Thoracic aorta (tissue), 2 donors: ENCODE results near the gene ZNF750. TPM values are rescaled to one million over a fixed set of nuclear protein-coding genes. Genes with fewer than 3 reads are reported as not detected.

ENCODE experiments used
- ATAC-seq: fragments of 150-250 bp; one replicate; pipeline ENCODE4 v1.8.0; 2017; ENCODE audit warnings: low read depth; ENCODE audit not compliant: insufficient number of reproducible peaks, low FRiP score
- DNase-seq: peaks from one replicate; pipeline ENCODE4 v3.0.0-alpha.2; 2020; ENCODE audit warnings: low spot score
- H3K27ac ChIP-seq, 2 donors: fragments of 200-600 bp; sonication (generic); 1 replicate in 1 of 2; 2 replicates in 1 of 2; pipeline ENCODE4 v1.5.1; 2016; ENCODE audit warnings: mild to moderate bottlenecking in 2 of 2, moderate library complexity in 2 of 2
- H3K27me3 ChIP-seq: fragments of 200-600 bp; sonication (generic); replicated peaks from 2 replicates; pipeline ENCODE4 v1.6.0; 2016; ENCODE audit warnings: mild to moderate bottlenecking; ENCODE audit not compliant: insufficient read depth
- H3K36me3 ChIP-seq: fragments of 200-600 bp; sonication (generic); one replicate; pipeline ENCODE4 v1.5.1; 2016
- H3K4me1 ChIP-seq, 2 donors: fragments of 200-600 bp; sonication (generic); 1 replicate in 1 of 2; 2 replicates in 1 of 2; pipeline versions ENCODE4 v1.5.1 to v1.6.0; 2016; ENCODE audit warnings: low read depth in 2 of 2, mild to moderate bottlenecking in 1 of 2; ENCODE audit not compliant: control insufficient read depth in 1 of 2
- H3K4me3 ChIP-seq: fragments of 200-600 bp; sonication (generic); 2 replicates; pipeline ENCODE4 v1.5.1; 2016; ENCODE audit warnings: mild to moderate bottlenecking
- H3K9me3 ChIP-seq: fragments of 200-600 bp; sonication (generic); 2 replicates; pipeline ENCODE4 v1.5.1; 2016
- CTCF ChIP-seq: fragments of 200-600 bp; sonication (generic); IDR thresholded peaks from one replicate; pipeline ENCODE4 v1.5.1; 2019; ENCODE audit warnings: antibody characterized with exemption
- total RNA-seq, 2 donors: library from RNA; depleted of rRNA; stranded (reverse); fragments of >200 nt; gene quantifications; one replicate each; pipeline versions ENCODE4 v1.1.0 to v1.2.3, GENCODE V29; 2016

ZNF750 gene
- total RNA-seq, 2 donors from 2014 or later = not detected

GRCh38 chr17:82804442-82805191 lies 35.2 kb downstream of the ZNF750 start:
- H3K9me3 ChIP-seq = no peaks in the 10 kb centered on the region
- no peak for TF ChIP-seq CTCF
- no peak overlapping the region for H3K4me3 ChIP-seq
- peak overlapping the region in 1 of 2 donors; percentile 30 for H3K27ac ChIP-seq
- no peaks in the 10 kb centered on the region for H3K27me3 ChIP-seq
- DNase-seq (no peak), ATAC-seq (no peak)
- peaks cover 3 to 5% of the 10 kb centered on the region in 2 donors for H3K4me1 ChIP-seq
- H3K36me3 ChIP-seq = peaks cover 9% of the 10 kb centered on the region

GRCh38 chr17:82803606-82804005 lies 36.2 kb downstream of the ZNF750 start:
- DNase-seq (no peak), ATAC-seq (no peak)
- Histone ChIP-seq H3K27me3 (no peaks in the 10 kb centered on the region), H3K27ac (no peak overlapping the region), H3K9me3 (no peaks in the 10 kb centered on the region), H3K36me3 (peaks cover 14% of the 10 kb centered on the region), H3K4me3 (no peak overlapping the region), H3K4me1 (no peaks in the 10 kb centered on the region)
- no peak for TF ChIP-seq CTCF

- H3K4me1 ChIP-seq = no peaks in the 10 kb centered on the region
- DNase-seq (no peak), ATAC-seq (no peak)
- no peaks in the 10 kb centered on the region for H3K27me3 ChIP-seq
- no peaks in the 10 kb centered on the region for H3K9me3 ChIP-seq
- TF ChIP-seq CTCF = no peak
- H3K36me3 ChIP-seq = peaks cover 14% of the 10 kb centered on the region
- H3K4me3 ChIP-seq = no peak overlapping the region
- no peak overlapping the region for H3K27ac ChIP-seq
These were observed 36.6 kb downstream of the ZNF750 start for GRCh38 chr17:82803185-82803584.

GRCh38 chr17:82802075-82802780 lies 37.6 kb downstream of the ZNF750 start:
- H3K27me3 ChIP-seq = no peaks in the 10 kb centered on the region
- no peak overlapping the region for H3K27ac ChIP-seq
- no peaks in the 10 kb centered on the region for H3K4me1 ChIP-seq
- TF ChIP-seq CTCF = no peak
- no peaks in the 10 kb centered on the region for H3K9me3 ChIP-seq
- DNase-seq = no peak
- H3K36me3 ChIP-seq = peaks cover 14% of the 10 kb centered on the region
- ATAC-seq = no peak
- H3K4me3 ChIP-seq = no peak overlapping the region

GRCh38 chr17:82801377-82801970 lies 38.3 kb downstream of the ZNF750 start:
- DNase-seq = no peak
- TF ChIP-seq CTCF = no peak

More at GRCh38 chr17:82801377-82801970, 38.3 kb downstream of the ZNF750 start:
- H3K27me3 ChIP-seq = no peaks in the 10 kb centered on the region
- peaks cover 10% of the 10 kb centered on the region for H3K36me3 ChIP-seq
- H3K4me3 ChIP-seq = no peak overlapping the region
- no peak overlapping the region for H3K27ac ChIP-seq
- ATAC-seq = no peak
- no peaks in the 10 kb centered on the region for H3K4me1 ChIP-seq
- no peaks in the 10 kb centered on the region for H3K9me3 ChIP-seq
